SU-DHL-6 (cell line): ENCODE results near the gene PDZRN3.
A peak's percentile ranks its signal among the peaks of the same experiment; 100 is the strongest.

Source experiments
- H2AFZ ChIP-seq: fragments of 200-600 bp; sonication (generic); 2 replicates; pipeline ENCODE4 v1.6.1; 2014; ENCODE audit warnings: low read depth, mild to moderate bottlenecking, moderate library complexity, mixed read lengths, antibody characterized with exemption, low read length; ENCODE audit not compliant: severe bottlenecking
- H3F3A ChIP-seq: fragments of 200-600 bp; shearing (Covaris generic); 2 replicates; pipeline ENCODE4 v1.6.0; 2016; ENCODE audit warnings: antibody characterized with exemption, mild to moderate bottlenecking; ENCODE audit not compliant: insufficient read depth
- H3K27ac ChIP-seq: fragments of 200-600 bp; sonication (generic); 2 replicates; pipeline ENCODE4 v1.5.1; 2016; ENCODE audit warnings: low read depth, mild to moderate bottlenecking, low read length, moderate library complexity, mixed read lengths
- H3K27me3 ChIP-seq: fragments of 200-600 bp; sonication (generic), shearing (Covaris generic); 2 replicates; pipeline ENCODE4 v1.6.0; 2014; ENCODE audit warnings: mild to moderate bottlenecking, low read length
- H3K36me3 ChIP-seq: fragments of 200-600 bp; sonication (generic); 2 replicates; pipeline ENCODE4 v1.6.1; 2014; ENCODE audit warnings: mild to moderate bottlenecking, low read length, mixed read lengths
- H3K4me2 ChIP-seq: fragments of 300-600, 200-600 bp; shearing (Covaris generic), sonication (generic); 2 replicates; pipeline ENCODE4 v1.6.0; 2014; ENCODE audit warnings: low read length, low read depth, mild to moderate bottlenecking; ENCODE audit not compliant: poor library complexity, severe bottlenecking
- H3K4me3 ChIP-seq: fragments of 200-600 bp; sonication (generic); 2 replicates; pipeline ENCODE4 v1.5.1; 2014; ENCODE audit warnings: antibody characterized with exemption, low read length, mild to moderate bottlenecking, mixed read lengths; ENCODE audit not compliant: insufficient read depth, poor library complexity, severe bottlenecking
- H3K79me2 ChIP-seq: fragments of 200-600 bp; sonication (generic); 2 replicates; pipeline ENCODE4 v1.6.1; 2014; ENCODE audit warnings: mild to moderate bottlenecking, low read length, moderate library complexity; ENCODE audit not compliant: insufficient read depth
- H3K9ac ChIP-seq: fragments of 200-600 bp; sonication (generic); 2 replicates; pipeline ENCODE4 v1.7.0; 2014; ENCODE audit warnings: mild to moderate bottlenecking, low read length
- H3K9me2 ChIP-seq: fragments of 200-600 bp; sonication (generic); replicated peaks from 2 replicates; pipeline ENCODE4 v1.6.1; 2014; ENCODE audit warnings: low read length; ENCODE audit not compliant: insufficient read depth
- H3K9me3 ChIP-seq: fragments of 200-600 bp; sonication (generic); 2 replicates; pipeline ENCODE4 v1.6.1; 2014; ENCODE audit warnings: low read length, mixed read lengths; ENCODE audit not compliant: insufficient read depth
- H4K20me1 ChIP-seq: fragments of 200-600 bp; sonication (generic); 2 replicates; pipeline ENCODE4 v1.6.1; 2014; ENCODE audit warnings: low read depth, mild to moderate bottlenecking, antibody characterized with exemption, low read length, moderate library complexity, mixed read lengths
- EZH2phosphoT487 ChIP-seq: fragments of 200-600 bp; sonication (generic), shearing (Covaris generic); conservative IDR thresholded peaks from 2 replicates; pipeline ENCODE4 v1.6.1; 2018; ENCODE audit warnings: mild to moderate bottlenecking, antibody characterized with exemption, low read length, moderate library complexity, mixed read lengths
- TF ChIP-seq, protein P1 (sequence below): fragments of 200-600 bp; sonication (generic); IDR thresholded peaks from one replicate; pipeline ENCODE4 v1.5.1; 2017; ENCODE audit warnings: antibody characterized with exemption, mild to moderate bottlenecking, low read length, moderate library complexity; ENCODE audit not compliant: insufficient read depth, poor library complexity, severe bottlenecking

The PDZRN3 gene

DNA sequence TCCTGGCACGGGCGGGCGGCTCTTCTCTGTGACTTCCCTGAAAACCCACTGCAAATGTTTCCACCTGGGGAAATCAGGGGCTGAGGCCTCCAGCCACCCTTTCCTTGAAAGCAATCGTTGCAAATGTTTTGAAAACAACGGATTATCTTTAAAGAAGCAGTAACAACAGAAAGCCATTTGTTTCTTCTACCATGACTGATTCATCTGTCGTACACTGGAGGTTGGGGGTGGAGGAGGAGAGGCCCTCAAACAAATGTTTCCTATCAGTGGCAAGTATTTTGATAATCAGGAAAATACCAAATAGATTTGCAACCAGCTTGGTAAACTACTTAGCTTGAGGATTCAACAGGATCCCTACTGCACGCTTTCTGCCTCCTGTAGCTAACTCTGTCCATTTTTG lies 114.9 kb downstream of the PDZRN3 start:
- Histone ChIP-seq H3K27ac (no peak overlapping the region), H2AFZ (no peak overlapping the region), H3K9ac (no peak overlapping the region), H3K9me2 (no peaks in the 10 kb centered on the region), H3K9me3 (no peaks in the 10 kb centered on the region), H4K20me1 (no peaks in the 10 kb centered on the region), H3K4me2 (no peak overlapping the region), H3K27me3 (no peaks in the 10 kb centered on the region), H3K79me2 (no peaks in the 10 kb centered on the region), H3K36me3 (no peaks in the 10 kb centered on the region), H3K4me3 (no peak overlapping the region), H3F3A (no peaks in the 10 kb centered on the region)
- no peak for TF ChIP-seq EZH2phosphoT487
- TF ChIP-seq, protein P1, sequence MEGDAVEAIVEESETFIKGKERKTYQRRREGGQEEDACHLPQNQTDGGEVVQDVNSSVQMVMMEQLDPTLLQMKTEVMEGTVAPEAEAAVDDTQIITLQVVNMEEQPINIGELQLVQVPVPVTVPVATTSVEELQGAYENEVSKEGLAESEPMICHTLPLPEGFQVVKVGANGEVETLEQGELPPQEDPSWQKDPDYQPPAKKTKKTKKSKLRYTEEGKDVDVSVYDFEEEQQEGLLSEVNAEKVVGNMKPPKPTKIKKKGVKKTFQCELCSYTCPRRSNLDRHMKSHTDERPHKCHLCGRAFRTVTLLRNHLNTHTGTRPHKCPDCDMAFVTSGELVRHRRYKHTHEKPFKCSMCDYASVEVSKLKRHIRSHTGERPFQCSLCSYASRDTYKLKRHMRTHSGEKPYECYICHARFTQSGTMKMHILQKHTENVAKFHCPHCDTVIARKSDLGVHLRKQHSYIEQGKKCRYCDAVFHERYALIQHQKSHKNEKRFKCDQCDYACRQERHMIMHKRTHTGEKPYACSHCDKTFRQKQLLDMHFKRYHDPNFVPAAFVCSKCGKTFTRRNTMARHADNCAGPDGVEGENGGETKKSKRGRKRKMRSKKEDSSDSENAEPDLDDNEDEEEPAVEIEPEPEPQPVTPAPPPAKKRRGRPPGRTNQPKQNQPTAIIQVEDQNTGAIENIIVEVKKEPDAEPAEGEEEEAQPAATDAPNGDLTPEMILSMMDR: no peak

DNA sequence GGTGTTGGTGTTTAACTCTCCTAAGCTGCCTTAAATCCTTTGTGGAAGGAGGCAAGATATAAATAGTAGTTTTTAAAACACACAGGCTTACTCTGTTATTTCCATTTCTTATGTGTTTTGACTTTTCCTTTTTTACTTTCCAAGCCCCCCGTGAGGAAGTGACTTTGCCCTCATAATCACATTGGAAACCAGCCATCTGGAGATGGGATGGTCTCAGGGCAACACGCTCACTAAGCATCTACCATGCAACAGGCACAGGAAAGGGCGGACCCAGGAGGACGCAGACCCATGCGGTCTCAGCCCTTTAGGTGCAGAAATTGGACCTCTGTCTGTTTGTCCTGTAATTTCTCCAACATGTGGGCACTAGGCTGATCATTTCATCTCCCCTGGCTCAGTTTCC lies 115.7 kb downstream of the PDZRN3 start:
- Histone ChIP-seq H2AFZ (no peak overlapping the region), H3K79me2 (no peaks in the 10 kb centered on the region), H3K27me3 (no peaks in the 10 kb centered on the region), H3K9ac (no peak overlapping the region), H3K4me3 (no peak overlapping the region), H3K9me2 (no peaks in the 10 kb centered on the region), H3K36me3 (no peaks in the 10 kb centered on the region), H4K20me1 (no peaks in the 10 kb centered on the region), H3F3A (no peaks in the 10 kb centered on the region), H3K9me3 (no peaks in the 10 kb centered on the region), H3K4me2 (no peak overlapping the region), H3K27ac (no peak overlapping the region)
- TF ChIP-seq, protein P1: no peak
- no peak for TF ChIP-seq EZH2phosphoT487

DNA sequence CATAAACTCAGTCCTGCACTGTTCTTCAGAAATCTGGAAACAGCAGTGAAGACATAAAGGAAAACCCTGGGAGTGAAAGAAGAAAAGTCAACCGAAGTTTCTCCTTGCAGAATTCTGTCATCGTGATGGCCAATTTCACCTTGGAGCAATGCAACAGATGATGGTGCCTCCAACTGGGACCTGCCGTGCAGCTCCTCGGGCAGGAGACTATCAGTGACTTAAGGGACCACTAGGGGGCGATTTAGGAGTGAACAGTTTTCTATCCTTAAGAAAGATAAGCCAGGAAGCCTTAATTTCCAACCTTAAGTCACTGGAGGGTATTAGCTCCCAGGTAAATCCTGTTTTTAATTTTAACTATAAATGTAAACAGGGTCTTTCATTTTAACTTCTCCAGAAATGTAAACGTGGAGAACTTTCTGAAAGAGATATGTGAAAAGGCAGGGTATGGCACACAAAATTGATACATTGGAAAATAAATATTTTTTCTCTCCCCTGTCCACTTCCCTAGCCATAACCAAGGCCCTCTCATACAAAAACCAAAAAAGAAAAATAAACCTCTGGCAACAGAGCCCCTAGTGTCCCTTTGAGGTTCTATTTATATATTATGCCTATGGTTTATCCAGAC lies 116.3 kb downstream of the PDZRN3 start:
- H4K20me1 ChIP-seq: no peaks in the 10 kb centered on the region
- no peaks in the 10 kb centered on the region for H3K9me2 ChIP-seq
- TF ChIP-seq, protein P1: peak; percentile 75
- no peak for TF ChIP-seq EZH2phosphoT487
- H3K27me3 ChIP-seq: no peaks in the 10 kb centered on the region
- H3K4me3 ChIP-seq: no peak overlapping the region
- no peaks in the 10 kb centered on the region for H3K9me3 ChIP-seq
- no peaks in the 10 kb centered on the region for H3K79me2 ChIP-seq
- no peak overlapping the region for H3K9ac ChIP-seq
- no peak overlapping the region for H3K27ac ChIP-seq
- H3K4me2 ChIP-seq: no peak overlapping the region
- H3K36me3 ChIP-seq: no peaks in the 10 kb centered on the region
- no peaks in the 10 kb centered on the region for H3F3A ChIP-seq
- no peak overlapping the region for H2AFZ ChIP-seq
